IMR-90 (cell line): ENCODE results near the gene ANKRD65. TPM values are rescaled to one million over a fixed set of nuclear protein-coding genes. Genes with fewer than 3 reads are reported as not detected.

Experiments
- ATAC-seq: fragments of 200-7000 bp; cut with Tn5 transposase; 2 replicates; pipeline ENCODE4 v1.9.1; 2020; ENCODE audit warnings: low read depth, mild to moderate bottlenecking, moderate library complexity
- BruUV-seq: library from RNA; stranded (reverse); fragments of 400-500 nt; replicated peaks from 2 replicates; lab custom pipeline; 2021; lab: Mats Ljungman, UMichigan
- CTCF ChIA-PET: fragments of 300-600 bp; formaldehyde crosslinking; extraction: SDS; loops from one replicate; lab custom pipeline; 2021; ENCODE audit warnings: antibody characterized with exemption; lab: Yijun Ruan, JAX
- POLR2A ChIA-PET: fragments of 300-600 bp; sonication (Branson Sonifier 250); formaldehyde crosslinking; loops from one replicate; lab custom pipeline; 2022; ENCODE audit warnings: antibody characterized with exemption; ENCODE audit not compliant: unreplicated experiment; lab: Charles Lee
- DNase-seq: peaks from one replicate; pipeline ENCODE4 v3.0.0; 2013
- H2AFZ ChIP-seq: replicated peaks from 2 replicates; pipeline ENCODE3; 2013; ENCODE audit warnings: low read length, mild to moderate bottlenecking; ENCODE audit not compliant: poor library complexity
- H2AK5ac ChIP-seq: 2 replicates; pipeline ENCODE4 v1.6.1; 2013; ENCODE audit warnings: low read depth, low read length, inconsistent platforms
- H2AK9ac ChIP-seq: replicated peaks from 2 replicates; pipeline ENCODE3; 2013; ENCODE audit warnings: mild to moderate bottlenecking, low read depth, low read length, moderate library complexity; ENCODE audit not compliant: poor library complexity
- H2BK120ac ChIP-seq: 2 replicates; pipeline ENCODE4 v1.6.1; 2013; ENCODE audit warnings: low read depth, low read length, inconsistent platforms
- H2BK15ac ChIP-seq: 3 replicates; pipeline ENCODE4 v1.6.1; 2013; ENCODE audit warnings: low read depth, low read length, inconsistent platforms
- H2BK20ac ChIP-seq: 2 replicates; pipeline ENCODE4 v1.6.1; 2013; ENCODE audit warnings: low read depth, mild to moderate bottlenecking, inconsistent platforms, low read length, moderate library complexity
- H2BK5ac ChIP-seq: 2 replicates; pipeline ENCODE4 v1.6.1; 2013; ENCODE audit warnings: mild to moderate bottlenecking, low read depth, low read length, inconsistent platforms; ENCODE audit not compliant: poor library complexity, severe bottlenecking
- H3K14ac ChIP-seq: replicated peaks from 2 replicates; pipeline ENCODE4 v1.6.1; 2013; ENCODE audit warnings: low read depth, low read length, inconsistent platforms
- H3K18ac ChIP-seq: 2 replicates; pipeline ENCODE4 v1.6.1; 2013; ENCODE audit warnings: low read depth, low read length, control low read depth
- H3K23ac ChIP-seq: 2 replicates; pipeline ENCODE4 v1.6.1; 2013; ENCODE audit warnings: low read depth, low read length, inconsistent platforms
- H3K27ac ChIP-seq: 2 replicates; pipeline ENCODE4 v1.5.1; 2013; ENCODE audit warnings: mild to moderate bottlenecking, control low read depth, low read length; ENCODE audit not compliant: insufficient read depth
- H3K27me3 ChIP-seq: 2 replicates; pipeline ENCODE4 v1.6.1; 2013; ENCODE audit warnings: low read length; ENCODE audit not compliant: control insufficient read depth, insufficient read depth
- H3K36me3 ChIP-seq: 2 replicates; pipeline ENCODE4 v1.6.1; 2013; ENCODE audit warnings: low read length, mixed read lengths; ENCODE audit not compliant: control insufficient read depth, insufficient read depth
- H3K4ac ChIP-seq: 2 replicates; pipeline ENCODE4 v1.6.1; 2013; ENCODE audit warnings: low read depth, low read length, inconsistent platforms
- H3K4me1 ChIP-seq: 2 replicates; pipeline ENCODE4 v1.6.1; 2013; ENCODE audit warnings: low read length, mixed read lengths; ENCODE audit not compliant: control insufficient read depth, insufficient read depth
- H3K4me2 ChIP-seq: 2 replicates; pipeline ENCODE4 v1.6.1; 2013; ENCODE audit warnings: low read depth, mild to moderate bottlenecking, control low read depth, low read length, moderate library complexity
- H3K4me3 ChIP-seq: 2 replicates; pipeline ENCODE4 v1.5.1; 2013; ENCODE audit warnings: low read depth, mild to moderate bottlenecking, control low read depth, low read length, moderate library complexity; ENCODE audit not compliant: insufficient read depth
- H3K56ac ChIP-seq: 2 replicates; pipeline ENCODE4 v1.6.1; 2013; ENCODE audit warnings: low read length, inconsistent platforms; ENCODE audit not compliant: insufficient read depth; ENCODE audit errors: extremely low read depth
- H3K79me1 ChIP-seq, 2 experiments: 2 replicates each; pipeline ENCODE4 v1.6.1; 2013; ENCODE audit warnings: low read length in 2 of 2, inconsistent platforms in 1 of 2, low read depth in 1 of 2
- H3K9ac ChIP-seq: 2 replicates; pipeline ENCODE4 v1.6.1; 2013; ENCODE audit warnings: low read depth, low read length, control low read depth
- H3K9me1 ChIP-seq: 2 replicates; pipeline ENCODE4 v1.6.1; 2013; ENCODE audit warnings: low read length, inconsistent platforms; ENCODE audit not compliant: insufficient read depth
- H3K9me3 ChIP-seq: 2 replicates; pipeline ENCODE4 v1.6.1; 2013; ENCODE audit warnings: low read length; ENCODE audit not compliant: control insufficient read depth, insufficient read depth
- H4K20me1 ChIP-seq: 2 replicates; pipeline ENCODE4 v1.6.1; 2013; ENCODE audit warnings: low read length, inconsistent platforms; ENCODE audit not compliant: insufficient read depth
- H4K5ac ChIP-seq: 2 replicates; pipeline ENCODE4 v1.6.1; 2013; ENCODE audit warnings: mild to moderate bottlenecking, low read depth, low read length, control low read depth
- H4K8ac ChIP-seq, 2 experiments: 2 replicates each; pipeline ENCODE4 v1.6.1; 2013; ENCODE audit warnings: low read depth in 2 of 2, low read length in 2 of 2, control low read depth in 1 of 2, inconsistent platforms in 1 of 2
- H4K91ac ChIP-seq: 2 replicates; pipeline ENCODE4 v1.6.1; 2013; ENCODE audit warnings: low read depth, low read length, inconsistent platforms; ENCODE audit not compliant: insufficient read depth
- CEBPB ChIP-seq: IDR thresholded peaks from 2 replicates; pipeline ENCODE4 v1.6.1; 2012; ENCODE audit warnings: low read depth, low read length, improper control_type of control experiment
- WGBS, 2 experiments: methylation state at CpG; one replicate each; pipeline versions ENCODE4 v1.1.5 to v1.1.7; 2013; ENCODE audit warnings: missing lambda C conversion rate in 2 of 2; ENCODE audit not compliant: insufficient read length in 1 of 2; ENCODE audit errors: extremely low coverage in 2 of 2; 5-methylcytosine and 5-hydroxymethylcytosine counted together
- dilution Hi-C: fragments of 300-500 bp; cut with HindIII; formaldehyde crosslinking; loops from one replicate; pipeline ENCODE4 v1.14.3; 2018; ENCODE audit warnings: low sequenced_read_pairs; ENCODE audit not compliant: unreplicated experiment
- in situ Hi-C: fragments of 300-500 bp; cut with MboI; formaldehyde crosslinking; loops from 3 replicates; pipeline ENCODE4 v1.14.3; 2019; ENCODE audit warnings: low sequenced_read_pairs, inconsistent platforms, mixed read lengths
- intact Hi-C: fragments of 100-400 bp; cut with micrococcal nuclease; formaldehyde crosslinking; loops from 2 replicates; pipeline ENCODE4 v1.10.0; 2022
- polyA plus RNA-seq, 3 experiments: library from polyadenylated mRNA; depleted of rRNA; stranded (reverse); fragments of >200 nt; gene quantifications; 2 replicates each; pipeline ENCODE4 v1.2.3, GENCODE V29; 2012; ENCODE audit warnings: low replicate concordance in 1 of 3
- total RNA-seq: library from RNA; depleted of rRNA; stranded (reverse); fragments of >200 nt; gene quantifications from 2 replicates; pipeline ENCODE4 v1.2.3, GENCODE V29; 2012

The ANKRD65 gene
- total and polyA plus RNA-seq, 2 of the 4 experiments (the other 2 are of a cell fraction), result 0.09 TPM; not detected in 1

DNA sequence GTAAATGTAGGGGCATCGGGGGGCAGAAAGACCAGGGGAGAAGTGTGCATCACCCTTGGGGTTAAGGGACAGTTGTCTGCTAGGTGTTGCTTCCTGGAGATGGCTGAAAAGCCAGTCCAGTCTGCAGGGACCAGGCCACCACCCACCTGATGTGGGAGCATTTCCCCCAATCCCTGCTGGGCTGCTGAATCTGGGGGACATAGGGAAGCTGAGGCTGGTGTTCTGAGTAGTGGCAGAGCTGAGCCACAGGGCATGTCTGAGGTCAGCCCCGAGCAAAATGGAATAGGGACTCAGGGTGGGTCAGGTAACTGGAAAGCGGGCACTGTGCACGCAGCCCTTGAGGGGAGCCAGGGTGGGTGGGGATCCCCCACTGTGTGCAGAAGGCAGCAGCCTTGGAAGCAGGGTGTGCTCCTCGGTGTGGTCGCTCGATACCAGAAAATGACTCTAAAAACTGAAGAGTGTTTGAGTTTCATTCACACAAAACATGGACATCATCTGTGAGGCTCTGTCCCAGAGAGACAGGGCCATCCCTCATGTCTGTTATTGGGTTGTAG lies 19.5 kb downstream of the ANKRD65 start:
- no peaks in the 10 kb centered on the region for H3K9me3 ChIP-seq
- dilution Hi-C loops, result no loop called here
- H4K91ac ChIP-seq, result no peak overlapping the region
- H2BK5ac ChIP-seq, result no peak overlapping the region
- H3K23ac ChIP-seq, result no peak overlapping the region
- in situ Hi-C loops, result no loop called here
- H4K8ac ChIP-seq, result no peak overlapping the region
- TF ChIP-seq CEBPB, result no peak
- H4K20me1 ChIP-seq, result peaks cover 28% of the 10 kb centered on the region; the same call in 1 of the 2 replicates
- H3K27me3 ChIP-seq, result no peaks in the 10 kb centered on the region
- ATAC-seq, result no peak
- H3K27ac ChIP-seq, result no peak overlapping the region
- peaks cover 11% of the 10 kb centered on the region for H3K9me1 ChIP-seq
- H3K79me1 ChIP-seq, result peaks cover 22 to 73% of the 10 kb centered on the region in 2 experiments
- H2AK5ac ChIP-seq, result no peak overlapping the region
- no peak overlapping the region for H3K4me2 ChIP-seq
- no peak overlapping the region for H3K4ac ChIP-seq
- ChIA-PET POLR2A (no interaction called here), CTCF (no interaction called here)
- H2BK15ac ChIP-seq, result no peak overlapping the region
- H3K56ac ChIP-seq, result no peak overlapping the region
- H2BK20ac ChIP-seq, result no peak overlapping the region
- no peak overlapping the region for H4K5ac ChIP-seq
- no peak overlapping the region for H2AFZ ChIP-seq
- BruUV-seq, result no TSS peak
- peaks cover 55% of the 10 kb centered on the region for H3K36me3 ChIP-seq
- no peak overlapping the region for H3K14ac ChIP-seq
- H3K9ac ChIP-seq, result no peak overlapping the region
- H3K4me1 ChIP-seq, result peaks cover 17% of the 10 kb centered on the region
- intact Hi-C loops, result no loop called here
- no CpG with 5 or more reads among the region's 7 CpGs for WGBS, 2 experiments
- no peak overlapping the region for H3K18ac ChIP-seq
- no peak overlapping the region for H3K4me3 ChIP-seq
- no peak overlapping the region for H2BK120ac ChIP-seq
- peak overlapping the region; percentile 99 for H2AK9ac ChIP-seq
- no peak for DNase-seq
